Stimulated activated CD8-positive, alpha-beta memory T cell treated with anti-CD3 and anti-CD28 coated beads, Interleukin-4, amount 100 ng/mL, for 1 hour (primary cell): ENCODE data around the gene UCKL1.
"Not testable (repeated sequence)": the region's sequence is repeated elsewhere in the genome, so short reads cannot be mapped to it uniquely, and the experiment has no call there.

Source experiments
- DNase-seq, 2 donors: peaks; one replicate each; pipeline ENCODE4 v3.0.0-alpha.2; 2020; ENCODE audit warnings: low read depth in 2 of 2, low spot score in 1 of 2

The UCKL1 gene

GRCh38 chr20:63955827-63956663 is at the start of gene UCKL1:
TSS of gene UCKL1 (minus strand) at chr20:63956416. CDS start at chr20:63956372, 44 bp downstream.
- DNase-seq = peak in 1 of 2 donors; percentile 79

DNA sequence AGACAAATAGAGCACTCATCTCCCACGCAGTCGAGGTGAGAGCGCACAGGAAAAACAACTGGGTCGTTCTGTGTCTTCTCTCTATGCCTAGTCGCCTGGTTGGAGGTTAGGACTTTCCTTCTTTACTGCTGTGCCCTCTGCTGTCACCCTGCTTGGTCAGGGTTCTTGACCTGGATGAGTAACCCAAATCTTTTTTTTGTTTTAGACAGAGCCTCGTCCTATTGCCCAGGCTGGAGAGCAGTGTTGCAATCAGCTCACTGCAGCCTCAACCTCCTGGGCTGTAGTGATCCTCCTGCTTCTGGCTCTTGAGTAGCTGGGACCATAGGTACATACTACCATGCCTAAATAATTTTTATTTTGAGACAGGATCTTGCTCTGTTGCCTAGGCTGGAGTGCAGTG is 49.2 kb upstream of the UCKL1 start:
- no peak for DNase-seq

DNA sequence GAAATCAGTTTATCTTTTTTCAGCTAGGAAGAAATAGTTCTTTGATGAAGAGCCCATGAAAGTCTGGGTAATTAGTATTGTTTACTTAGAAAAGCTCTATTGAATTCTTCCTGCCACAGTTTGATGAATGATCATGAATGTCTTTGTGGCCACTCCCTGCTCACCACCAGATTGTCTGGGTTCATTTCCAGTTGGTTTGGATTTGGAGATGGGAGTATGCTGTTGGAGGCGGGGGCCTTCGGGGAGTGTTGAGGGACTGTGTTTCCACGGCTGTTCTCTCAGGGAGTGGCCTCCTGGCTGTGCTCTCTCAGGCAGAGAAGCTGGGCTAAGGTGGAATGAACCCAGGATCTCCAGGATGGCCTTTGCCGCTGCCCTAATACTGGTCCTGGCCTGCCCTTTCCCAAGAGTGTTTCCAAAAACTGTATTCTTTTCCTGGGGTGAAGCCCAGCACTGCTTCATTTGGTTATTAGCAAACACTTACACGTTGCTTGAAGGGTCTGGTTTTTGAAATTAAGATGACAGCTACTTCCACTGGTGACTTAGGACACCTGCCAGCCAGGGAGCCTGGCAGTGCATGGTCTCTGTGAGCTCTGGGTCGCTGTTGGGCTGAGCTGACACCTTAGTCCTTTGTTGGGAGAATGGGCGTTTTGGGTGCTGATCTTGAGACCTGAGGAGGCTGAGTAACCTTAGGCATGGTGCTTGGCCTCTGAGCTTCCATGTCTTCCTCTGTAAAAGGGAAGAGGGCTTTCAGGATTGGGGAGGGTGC is 47.9 kb upstream of the UCKL1 start:
- no peak for DNase-seq

DNA sequence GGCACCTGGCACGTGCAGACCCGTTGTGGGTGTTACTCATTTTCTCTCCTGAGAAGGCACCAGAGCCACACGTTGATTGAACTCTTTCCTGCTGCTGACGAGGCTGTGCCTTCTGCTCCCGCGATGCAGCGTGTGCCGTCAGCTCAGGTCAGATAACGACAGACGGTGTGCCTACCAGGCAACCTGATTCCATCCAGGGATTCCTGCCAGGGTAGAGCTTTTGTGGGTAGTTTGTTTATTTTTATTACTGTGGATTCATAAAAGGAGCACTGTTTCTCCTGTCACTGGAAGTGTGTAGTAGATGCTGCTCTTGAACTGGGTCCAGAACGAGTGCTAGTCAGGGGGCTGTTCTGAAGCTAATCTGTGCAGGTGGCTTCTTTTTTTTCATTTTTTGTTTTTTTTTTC is 45.4 kb upstream of the UCKL1 start:
- DNase-seq = no peak

- DNase-seq = no peak
Observed at GRCh38 chr20:64000906-64001305, 44.7 kb upstream of the UCKL1 start.

DNA sequence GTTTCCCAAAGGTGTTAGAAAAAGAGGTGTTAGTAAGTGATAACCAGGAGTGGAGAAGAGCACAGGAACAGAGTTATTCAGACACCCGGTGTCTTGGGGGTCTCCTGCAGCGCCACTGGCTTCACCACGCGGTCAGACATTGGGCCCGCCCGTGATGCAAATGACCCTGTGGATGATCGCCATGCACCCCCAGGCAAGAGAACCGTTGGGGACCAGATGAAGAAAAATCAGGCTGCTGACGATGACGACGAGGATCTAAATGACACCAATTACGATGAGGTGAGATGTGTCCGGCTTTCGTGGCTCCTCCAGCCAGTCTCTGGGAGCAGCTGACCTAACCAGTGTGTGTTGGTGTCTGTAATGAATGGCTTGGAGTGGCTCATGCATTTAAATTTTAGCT is 26.7 kb upstream of the UCKL1 start:
- no peak for DNase-seq

DNA sequence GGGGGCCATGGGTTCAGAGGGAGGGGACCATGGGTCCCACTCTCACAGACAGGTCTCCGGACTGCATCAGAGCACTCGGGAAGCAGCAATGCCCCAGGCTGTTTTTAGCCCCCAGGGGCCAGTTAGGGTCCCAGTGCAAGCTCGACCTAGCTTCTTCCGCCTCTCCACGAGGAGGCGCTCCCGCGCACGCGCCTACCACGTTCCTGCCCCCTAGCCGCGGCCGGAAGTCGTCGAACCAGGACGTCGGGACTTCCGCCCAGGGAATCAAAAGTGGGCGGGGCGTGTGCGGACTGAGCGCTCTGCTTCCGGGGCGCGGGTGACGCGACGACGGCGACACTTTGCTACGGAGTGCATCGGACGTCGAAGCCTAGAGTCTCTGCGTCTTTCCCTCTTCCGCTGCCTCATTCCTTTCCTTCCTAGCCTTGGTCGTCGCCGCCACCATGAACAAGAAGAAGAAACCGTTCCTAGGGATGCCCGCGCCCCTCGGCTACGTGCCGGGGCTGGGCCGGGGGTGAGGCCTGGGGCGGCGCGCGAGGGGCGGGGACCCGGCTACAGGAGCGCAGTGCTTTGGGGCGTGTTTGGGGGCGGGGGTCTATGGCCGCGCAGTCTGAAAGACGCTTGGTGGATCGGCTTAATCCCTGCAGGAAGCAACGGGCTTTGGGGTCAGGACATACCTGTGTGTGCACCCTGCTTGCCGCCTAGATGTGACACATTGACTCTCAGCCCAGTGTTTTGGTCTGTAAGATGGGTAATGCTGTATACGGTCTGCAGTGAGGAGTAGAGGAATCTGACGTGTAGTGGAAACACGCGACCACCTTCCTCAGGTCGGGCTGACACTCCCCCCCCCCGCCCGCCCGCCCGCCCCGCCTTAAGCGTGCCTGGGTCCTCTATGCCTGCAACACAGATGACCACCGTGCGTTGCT is 24.9 kb upstream of the UCKL1 start, which contains the start of gene PRPF6:
Gene PRPF6, plus strand, starts transcription at position 327 of the 923 bp plus-strand sequence. Its CDS starts 114 bp downstream, at position 441.
- DNase-seq = peak; percentile 88

GRCh38 chr20:63980317-63980805 is 24.1 kb upstream of the UCKL1 start:
- no peak for DNase-seq

GRCh38 chr20:63979557-63980316 is 23.5 kb upstream of the UCKL1 start, which contains the start of gene SAMD10:
TSS of gene SAMD10 (minus strand) at chr20:63979642. CDS start at chr20:63979467, 175 bp downstream.
- DNase-seq = peak in 1 of 2 donors; percentile 49

DNA sequence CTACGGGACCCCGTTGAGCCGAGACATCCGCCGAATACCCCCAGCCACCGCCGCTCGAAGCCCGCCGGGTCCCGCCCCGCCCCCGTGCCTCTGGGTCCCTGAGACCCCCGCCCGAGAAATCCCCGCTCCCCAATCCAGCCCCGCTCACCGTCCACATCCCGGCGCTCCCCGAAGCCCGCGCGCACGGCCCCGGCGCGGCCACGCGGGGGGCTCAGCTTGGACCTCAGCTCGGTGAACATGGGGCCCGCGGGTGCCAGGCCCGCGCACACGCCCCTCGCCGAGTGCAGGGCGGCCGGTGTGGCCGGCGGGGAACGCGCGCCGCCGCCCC is 23.0 kb upstream of the UCKL1 start:
- no peak for DNase-seq

DNA sequence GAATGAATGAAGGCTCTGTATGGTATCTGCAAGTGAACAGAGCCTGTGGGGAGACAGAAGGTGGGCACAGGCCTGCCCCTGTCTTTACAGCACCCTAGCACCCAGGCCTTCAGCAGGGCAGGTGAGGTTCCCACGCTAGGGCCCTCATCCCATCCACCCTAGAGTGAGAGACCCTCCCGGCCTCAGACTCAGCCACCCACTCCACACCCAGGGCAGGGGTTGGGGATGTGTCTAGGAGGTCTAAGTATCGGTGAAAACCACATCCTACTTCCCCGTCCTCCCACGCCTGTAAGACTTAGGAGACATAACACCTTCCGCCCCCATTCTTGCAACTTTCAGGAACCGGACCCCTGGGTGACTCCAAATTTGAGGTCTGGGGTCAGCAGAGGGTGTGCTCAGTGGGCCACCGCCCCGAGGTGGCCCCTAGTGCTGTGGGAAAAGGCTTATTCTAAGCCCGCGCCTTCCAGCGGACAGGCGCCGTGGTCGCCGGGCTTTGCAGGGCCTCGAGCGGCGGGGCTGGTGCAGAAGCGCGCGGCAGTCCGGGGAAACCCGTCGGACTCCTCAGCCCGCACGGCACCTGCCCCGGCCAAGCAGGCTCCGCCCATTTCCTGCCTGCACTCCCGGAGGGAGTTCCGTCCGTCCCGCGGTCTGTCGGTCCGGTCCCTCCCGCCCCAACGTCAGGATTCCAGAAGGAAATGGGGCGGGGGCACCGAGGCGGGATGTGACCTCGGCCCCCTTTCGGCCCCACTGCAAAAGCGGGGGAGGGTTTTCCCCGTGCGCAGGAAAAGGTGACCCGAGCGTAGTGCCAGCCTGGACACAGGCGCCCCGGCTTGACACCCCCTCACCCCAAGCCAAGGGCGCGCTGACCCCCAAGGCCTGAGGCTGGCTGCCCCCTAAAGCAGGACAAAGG is 22.4 kb upstream of the UCKL1 start:
- no peak for DNase-seq

DNA sequence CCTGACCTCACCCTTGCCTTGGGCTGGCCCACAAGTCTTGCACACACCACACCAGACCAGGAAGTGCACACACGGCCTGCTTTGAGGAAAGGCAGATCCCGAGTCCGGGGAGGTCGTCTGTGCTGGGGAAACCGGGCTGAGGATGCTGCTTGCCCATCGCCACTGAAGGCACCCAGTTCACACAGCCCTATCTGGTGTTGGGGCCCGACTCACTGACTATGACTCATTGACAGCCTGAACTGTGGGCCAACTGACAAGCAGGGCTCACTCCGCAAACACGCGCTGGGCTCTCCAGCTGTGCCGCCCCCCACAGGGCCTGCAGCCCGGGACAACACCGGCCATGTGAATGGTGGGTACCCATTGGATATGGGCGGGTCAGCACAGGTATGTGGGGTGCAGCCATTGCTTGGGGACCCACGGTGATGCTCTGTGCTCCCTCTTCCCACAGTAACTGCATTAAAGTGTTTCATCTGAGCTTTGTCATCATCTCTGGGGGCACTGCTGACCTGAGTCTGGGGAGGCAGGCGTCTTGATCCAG is 21.6 kb upstream of the UCKL1 start:
- DNase-seq = peak in 1 of 2 donors; percentile 37

GRCh38 chr20:63976980-63977738 is 20.9 kb upstream of the UCKL1 start:
- no peak for DNase-seq

DNA sequence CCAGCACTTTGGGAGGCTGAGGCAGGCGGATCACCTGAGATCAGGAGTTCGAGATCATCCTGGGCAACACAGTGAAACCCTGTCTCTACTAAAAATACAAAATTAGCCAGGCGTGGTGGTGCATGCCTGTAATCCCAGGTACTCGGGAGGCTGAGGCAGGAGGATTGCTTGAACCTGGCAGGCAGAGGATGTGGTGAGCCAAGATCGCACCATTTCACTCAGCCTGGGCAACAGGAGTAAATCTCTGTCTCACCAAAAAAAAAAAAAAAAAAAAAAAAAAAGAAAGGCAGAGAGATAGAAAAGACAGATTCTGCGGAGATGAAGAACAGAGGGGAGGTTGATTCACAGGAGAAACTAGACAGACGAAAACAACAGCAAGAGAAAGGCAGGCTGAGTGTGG is 20.3 kb upstream of the UCKL1 start:
- DNase-seq = not testable (repeated sequence)

DNA sequence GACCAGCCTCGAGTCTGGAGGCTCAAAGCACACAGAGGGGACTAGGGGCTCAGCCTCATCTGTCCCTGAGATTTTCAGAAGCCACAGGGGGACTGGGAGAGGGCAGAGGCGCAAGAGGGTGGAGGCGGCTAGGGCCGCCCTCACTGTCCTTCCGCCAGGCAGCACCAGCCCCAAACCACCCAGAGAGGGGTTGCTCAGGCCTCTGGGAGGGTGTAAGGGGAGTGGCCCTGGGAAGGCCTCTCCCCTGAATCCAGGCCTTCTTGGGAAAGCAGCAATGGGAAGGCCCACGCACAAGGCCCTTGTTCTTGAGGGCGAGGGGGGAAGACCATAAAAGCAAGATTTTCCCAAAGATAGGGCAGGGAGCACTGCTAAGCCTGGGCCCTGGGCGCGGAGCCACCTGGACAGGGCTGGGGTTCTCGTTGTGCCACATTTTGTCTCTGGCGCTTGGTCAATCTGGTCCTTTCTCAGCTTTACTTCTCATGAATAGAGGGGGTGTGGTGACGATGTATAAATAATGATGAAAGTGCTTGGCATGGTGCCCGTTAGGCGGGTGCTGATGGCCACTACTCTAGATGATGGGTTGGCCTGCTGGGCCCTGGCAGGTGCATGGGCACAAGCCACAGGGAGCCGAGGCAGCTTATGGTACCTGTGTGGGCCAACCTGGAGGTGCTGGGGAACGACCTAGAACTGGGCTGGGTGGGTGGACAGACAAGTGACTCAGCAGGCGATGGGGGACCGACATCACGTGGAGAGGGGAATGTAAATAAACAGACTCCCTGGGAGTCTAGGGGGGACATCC is 18.4 kb upstream of the UCKL1 start:
- no peak for DNase-seq

DNA sequence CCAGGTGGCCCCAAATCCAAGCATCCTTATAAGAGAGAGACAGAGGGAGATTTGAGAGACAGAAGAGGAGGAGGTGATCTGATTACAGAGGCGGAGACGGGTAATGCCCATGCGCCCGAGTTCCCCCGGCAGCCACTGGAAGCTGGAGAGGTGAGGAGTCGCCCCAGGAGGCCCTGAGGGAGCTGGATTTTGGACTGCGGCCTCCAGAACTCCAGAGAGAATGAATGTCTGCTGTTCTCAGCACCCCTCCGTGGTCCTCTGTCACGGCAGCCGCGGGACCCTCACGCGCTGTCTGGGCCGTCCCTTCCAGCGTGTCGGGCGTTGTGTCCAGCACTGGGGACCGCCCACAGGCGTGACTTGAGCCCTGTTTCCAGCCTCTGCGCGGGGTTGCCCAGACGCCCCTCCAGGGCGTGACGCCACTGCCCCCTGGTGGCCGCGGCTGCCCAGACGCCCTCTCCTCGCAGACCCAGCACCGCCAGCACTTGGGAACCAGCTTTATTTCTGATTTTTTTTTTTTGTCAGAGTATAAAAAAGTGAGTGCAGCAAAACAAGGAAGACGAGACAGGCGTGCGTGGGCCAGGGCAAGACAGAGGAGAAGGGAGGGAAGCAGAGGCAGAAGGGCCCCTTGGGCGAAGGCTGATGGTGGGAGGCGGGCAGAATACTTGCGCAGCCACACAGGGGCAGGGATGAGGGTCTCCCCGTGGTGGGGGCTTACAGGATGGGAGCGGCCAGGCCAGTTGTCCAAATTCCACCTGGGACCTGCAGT is 17.6 kb upstream of the UCKL1 start:
- DNase-seq = no peak

- DNase-seq = no peak
Observed at GRCh38 chr20:63973160-63973479, 16.9 kb upstream of the UCKL1 start.
